ENCODE results near the gene CSMD2.

- TF ChIP-seq CTCF (IDR thresholded peaks at IDR 0.05 in 4 of 5, conservative IDR thresholded peaks at IDR 0.05 in 1 of 5) (no peak), POLR2A (IDR thresholded peaks at IDR 0.05) (no peak)
Observed at GRCh38 chr1:33837635-33838034, 327.4 kb downstream of the CSMD2 start.

Measured in gastrocnemius medialis (tissue), 4 donors.